HUES6 (cell line): ENCODE results near the gene VAV2.
A peak's percentile ranks its signal among the peaks of the same experiment; 100 is the strongest.

Experiments
- H3K27ac ChIP-seq: 2 replicates; pipeline ENCODE4 v1.7.0; 2013; ENCODE audit warnings: low read depth, mild to moderate bottlenecking, low read length, inconsistent platforms
- H3K27me3 ChIP-seq: 2 replicates; pipeline ENCODE4 v1.6.1; 2013; ENCODE audit warnings: low read length; ENCODE audit not compliant: control insufficient read depth, insufficient read depth
- H3K36me3 ChIP-seq: 2 replicates; pipeline ENCODE4 v1.6.1; 2013; ENCODE audit warnings: low read length; ENCODE audit not compliant: control insufficient read depth, insufficient read depth
- H3K4me1 ChIP-seq: 2 replicates; pipeline ENCODE4 v1.6.1; 2013; ENCODE audit warnings: low read length; ENCODE audit not compliant: control insufficient read depth, insufficient read depth
- H3K4me3 ChIP-seq: 2 replicates; pipeline ENCODE4 v1.5.1; 2013; ENCODE audit warnings: low read depth, low read length
- H3K9ac ChIP-seq: one replicate; pipeline ENCODE4 v1.6.1; 2013; ENCODE audit warnings: mild to moderate bottlenecking, low read length
- H3K9me3 ChIP-seq: 2 replicates; pipeline ENCODE4 v1.6.1; 2013; ENCODE audit warnings: low read depth, low read length; ENCODE audit not compliant: control insufficient read depth, insufficient read depth

VAV2 gene

GRCh38 chr9:133946840-133947486, 45.2 kb downstream of the VAV2 start:
- no peaks in the 10 kb centered on the region for H3K27me3 ChIP-seq
- H3K9me3 ChIP-seq = no peaks in the 10 kb centered on the region
- H3K36me3 ChIP-seq = peaks cover 19% of the 10 kb centered on the region; the same call in 1 of the 2 replicates
- H3K9ac ChIP-seq = no peak overlapping the region
- H3K27ac ChIP-seq = no peak overlapping the region
- H3K4me1 ChIP-seq = peaks cover 19% of the 10 kb centered on the region
- H3K4me3 ChIP-seq = no peak overlapping the region

DNA sequence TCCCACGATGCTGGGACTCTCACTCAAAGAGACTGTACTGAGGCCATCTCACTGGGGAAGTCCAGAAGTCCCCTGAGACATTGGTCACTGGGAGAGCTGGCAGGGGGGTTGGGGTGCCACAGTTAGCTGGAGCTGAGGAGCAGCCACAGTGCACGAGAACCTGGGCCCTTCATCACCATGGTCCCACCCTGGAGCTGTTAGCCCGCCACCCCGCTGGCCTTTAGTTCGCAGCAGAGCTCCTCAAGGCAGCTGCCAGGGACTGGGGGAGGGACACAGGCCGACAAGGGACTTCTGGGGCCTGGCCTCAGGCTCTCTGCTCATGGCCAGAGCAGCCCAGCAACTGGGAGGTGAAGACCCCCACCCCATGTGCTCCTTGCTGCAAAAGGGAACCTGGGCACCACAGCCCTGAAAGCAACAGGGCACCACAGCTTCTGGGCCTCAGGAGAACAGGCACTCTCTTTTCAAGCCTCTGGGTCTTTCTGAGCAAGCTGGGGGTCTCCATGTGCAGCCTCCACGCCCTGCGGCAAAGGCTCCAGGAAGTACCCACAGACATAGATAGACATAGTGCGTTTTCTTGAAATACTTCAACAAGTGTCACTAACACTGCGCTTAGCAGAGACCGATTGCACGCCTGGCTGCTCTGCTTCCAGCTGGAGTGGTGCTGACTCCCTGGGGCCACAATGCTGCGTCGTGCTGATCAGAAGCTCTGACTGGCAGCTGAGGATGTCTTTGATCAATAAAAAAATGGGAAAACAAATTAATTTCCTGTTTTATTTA, 46.0 kb downstream of the VAV2 start:
- Histone ChIP-seq H3K9me3 (no peaks in the 10 kb centered on the region), H3K27me3 (no peaks in the 10 kb centered on the region), H3K9ac (no peak overlapping the region), H3K4me1 (peaks cover 19% of the 10 kb centered on the region), H3K36me3 (peaks cover 17% of the 10 kb centered on the region; the same call in 1 of the 2 replicates), H3K4me3 (no peak overlapping the region), H3K27ac (no peak overlapping the region)

- Histone ChIP-seq H3K9ac (no peak overlapping the region), H3K4me3 (no peak overlapping the region), H3K27me3 (no peaks in the 10 kb centered on the region), H3K27ac (no peak overlapping the region), H3K9me3 (no peaks in the 10 kb centered on the region), H3K4me1 (peaks cover 17% of the 10 kb centered on the region), H3K36me3 (0 out of 2 replicates have a peak, but pooled peaks cover 17% of the 10 kb centered on the region)
These were observed 46.7 kb downstream of the VAV2 start for GRCh38 chr9:133945314-133945975.

DNA sequence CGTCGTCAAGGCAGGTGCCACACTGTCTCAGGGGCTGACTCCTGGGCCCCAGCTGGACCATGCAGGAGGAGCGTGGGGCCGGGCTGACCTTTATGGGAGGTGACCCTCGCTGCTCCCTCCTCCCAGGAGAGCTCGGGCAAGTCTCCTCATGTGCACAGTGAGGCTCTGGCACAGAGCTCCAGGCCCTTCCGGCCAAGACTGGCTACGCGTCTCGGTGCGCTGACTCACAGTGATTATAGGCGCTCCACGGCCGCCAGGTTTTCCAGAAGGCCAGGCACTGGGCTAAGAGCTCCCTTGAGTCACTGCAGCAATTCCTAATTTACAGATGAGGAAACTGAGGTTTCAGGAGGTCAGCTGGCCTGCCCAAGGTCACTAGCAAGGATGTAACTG, 47.4 kb downstream of the VAV2 start:
- H3K27me3 ChIP-seq = no peaks in the 10 kb centered on the region
- H3K9ac ChIP-seq = no peak overlapping the region
- peaks cover 11% of the 10 kb centered on the region; the same call in 1 of the 2 replicates for H3K4me1 ChIP-seq
- no peak overlapping the region for H3K4me3 ChIP-seq
- no peak overlapping the region for H3K27ac ChIP-seq
- 0 out of 2 replicates have a peak, but pooled peaks cover 17% of the 10 kb centered on the region for H3K36me3 ChIP-seq
- H3K9me3 ChIP-seq = no peaks in the 10 kb centered on the region

DNA sequence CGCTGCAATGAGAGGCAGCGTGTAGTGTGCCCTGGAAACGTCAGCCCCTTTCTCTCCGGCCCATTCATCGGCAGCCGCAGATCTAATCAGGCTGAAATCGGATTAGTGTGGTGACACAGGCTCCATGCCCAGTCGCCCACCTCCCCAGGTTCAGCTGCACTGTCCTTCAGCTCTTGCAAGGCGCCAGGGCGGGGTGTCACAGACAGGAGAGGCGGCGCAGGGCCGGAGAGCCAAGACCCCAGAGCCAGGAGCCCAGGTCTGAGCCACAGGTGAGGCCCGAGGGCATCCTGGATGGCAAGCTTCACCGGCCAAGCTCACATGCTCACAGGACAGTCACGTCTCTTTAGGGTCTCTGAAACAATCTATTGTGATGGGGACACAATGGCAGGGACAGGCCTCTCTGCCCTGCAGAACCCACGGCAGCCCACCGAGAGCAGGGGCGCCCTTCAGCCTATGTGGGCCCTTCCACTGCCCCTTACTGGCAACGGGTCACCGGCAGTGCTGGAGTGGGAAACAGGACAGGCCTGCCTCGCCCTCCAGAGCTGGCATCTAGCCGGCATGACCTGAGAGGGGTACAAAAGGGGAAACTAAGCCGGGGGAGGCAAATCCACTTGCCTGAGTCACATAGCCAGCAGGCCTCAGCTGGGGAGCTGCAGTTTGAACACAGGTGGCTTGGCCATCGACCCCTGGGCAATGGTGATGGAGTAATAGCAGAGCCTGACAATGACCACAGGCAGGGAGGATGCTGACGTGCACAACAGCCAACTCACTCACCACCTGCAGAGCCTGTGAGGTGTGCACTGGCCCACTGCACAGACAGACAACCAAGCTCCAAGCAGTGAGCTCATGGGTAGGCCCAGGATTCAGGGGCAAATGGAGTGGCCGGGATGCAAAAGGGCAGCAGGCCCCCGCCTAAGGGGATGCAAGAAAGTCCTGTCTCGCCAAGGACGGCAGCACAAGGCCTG, 48.1 kb downstream of the VAV2 start:
- no peaks in the 10 kb centered on the region for H3K27me3 ChIP-seq
- H3K9ac ChIP-seq = no peak overlapping the region
- H3K4me1 ChIP-seq = peaks cover 12% of the 10 kb centered on the region; the same call in 1 of the 2 replicates
- H3K4me3 ChIP-seq = no peak overlapping the region
- no peak overlapping the region for H3K27ac ChIP-seq
- H3K9me3 ChIP-seq = no peaks in the 10 kb centered on the region
- H3K36me3 ChIP-seq = 0 out of 2 replicates have a peak, but pooled peaks cover 17% of the 10 kb centered on the region

DNA sequence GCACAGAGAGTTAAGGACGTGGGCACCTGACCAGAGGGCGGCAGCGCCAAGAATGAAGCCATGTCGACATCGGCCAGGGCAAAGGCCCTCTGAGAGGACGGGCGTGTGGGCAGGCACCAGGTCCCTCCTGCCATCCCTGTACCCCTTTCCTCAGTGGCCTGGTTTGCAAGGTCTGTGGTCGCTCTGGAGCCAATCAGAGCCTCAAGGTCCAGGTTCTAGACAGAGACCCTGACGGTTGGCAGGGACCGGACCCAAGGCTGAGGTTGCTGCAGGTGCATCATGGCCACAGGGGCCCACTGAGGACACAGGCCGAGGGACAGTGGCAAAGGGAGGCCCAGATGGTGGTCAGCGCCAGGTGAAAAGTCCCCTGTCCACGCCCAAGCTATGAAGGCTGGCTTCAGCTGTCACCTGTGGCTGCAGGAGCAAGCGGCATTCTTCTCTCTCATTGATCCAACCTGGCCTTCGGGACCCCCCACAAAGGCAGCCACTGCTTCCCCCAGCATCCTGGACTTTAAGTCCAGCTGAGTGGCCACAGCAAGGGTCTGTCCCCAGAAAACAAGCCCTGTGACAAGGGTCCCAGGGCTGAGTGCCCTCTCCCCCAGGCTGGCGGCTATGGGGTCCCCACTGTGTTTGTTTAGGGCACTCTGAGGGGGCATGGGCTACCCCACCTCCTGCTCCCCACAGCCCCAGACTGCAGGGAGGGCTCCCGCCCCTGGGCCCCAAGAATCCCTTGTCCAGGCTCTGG, 48.9 kb downstream of the VAV2 start:
- no peak overlapping the region for H3K4me3 ChIP-seq
- H3K4me1 ChIP-seq = peaks cover 4% of the 10 kb centered on the region; the same call in 1 of the 2 replicates
- peaks cover 20% of the 10 kb centered on the region; the same call in 1 of the 2 replicates for H3K36me3 ChIP-seq
- H3K9me3 ChIP-seq = no peaks in the 10 kb centered on the region
- no peak overlapping the region for H3K27ac ChIP-seq
- no peak overlapping the region for H3K9ac ChIP-seq
- H3K27me3 ChIP-seq = no peaks in the 10 kb centered on the region

DNA sequence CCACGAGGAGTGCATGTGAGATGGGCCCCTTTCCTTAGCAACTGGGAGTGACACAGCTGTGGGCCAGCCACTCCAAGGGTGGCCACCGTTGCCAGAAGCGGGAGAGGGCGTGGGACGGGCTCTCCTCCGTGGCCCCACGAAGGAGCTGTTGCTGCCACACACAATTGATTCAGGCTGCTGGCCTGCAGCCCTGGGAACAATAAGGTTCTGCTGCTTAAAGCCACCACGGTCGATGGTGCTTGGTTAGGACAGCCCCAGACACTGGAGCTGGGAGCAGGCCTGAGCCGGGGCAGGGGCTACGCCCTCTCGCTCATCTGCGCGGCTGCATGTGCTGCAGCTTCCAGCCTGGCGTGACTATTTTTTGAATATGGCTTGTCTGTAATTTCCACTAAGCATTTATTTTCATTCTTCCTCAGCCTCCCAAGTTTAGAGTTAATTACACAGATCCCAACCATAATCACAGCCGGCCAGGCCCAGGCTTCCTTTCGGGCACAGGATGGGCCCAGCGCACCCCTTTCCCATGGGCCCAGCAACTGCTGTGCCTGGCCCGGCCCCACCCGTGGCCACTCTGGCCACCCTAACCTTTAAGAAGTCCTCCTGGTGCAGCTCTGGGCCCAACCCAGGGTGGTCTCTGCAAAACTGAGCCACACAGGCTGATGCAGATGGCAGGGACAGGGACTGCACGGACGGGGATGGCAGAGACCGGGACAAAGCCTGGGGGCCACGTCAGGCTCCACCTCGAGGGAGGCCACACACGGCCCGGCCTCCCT, 49.7 kb downstream of the VAV2 start:
- Histone ChIP-seq H3K4me3 (no peak overlapping the region), H3K4me1 (peaks cover 3% of the 10 kb centered on the region; the same call in 1 of the 2 replicates), H3K27ac (0 out of 2 replicates have a peak overlapping the region, but pooled peaks have one; percentile 48), H3K27me3 (no peaks in the 10 kb centered on the region), H3K9ac (no peak overlapping the region), H3K36me3 (peaks cover 27% of the 10 kb centered on the region), H3K9me3 (no peaks in the 10 kb centered on the region)

GRCh38 chr9:133939845-133940244, 52.3 kb downstream of the VAV2 start:
- Histone ChIP-seq H3K9me3 (no peaks in the 10 kb centered on the region), H3K4me3 (no peak overlapping the region), H3K36me3 (peaks cover 31% of the 10 kb centered on the region), H3K9ac (no peak overlapping the region), H3K4me1 (peaks cover 10% of the 10 kb centered on the region; the same call in 1 of the 2 replicates), H3K27ac (no peak overlapping the region), H3K27me3 (no peaks in the 10 kb centered on the region)

DNA sequence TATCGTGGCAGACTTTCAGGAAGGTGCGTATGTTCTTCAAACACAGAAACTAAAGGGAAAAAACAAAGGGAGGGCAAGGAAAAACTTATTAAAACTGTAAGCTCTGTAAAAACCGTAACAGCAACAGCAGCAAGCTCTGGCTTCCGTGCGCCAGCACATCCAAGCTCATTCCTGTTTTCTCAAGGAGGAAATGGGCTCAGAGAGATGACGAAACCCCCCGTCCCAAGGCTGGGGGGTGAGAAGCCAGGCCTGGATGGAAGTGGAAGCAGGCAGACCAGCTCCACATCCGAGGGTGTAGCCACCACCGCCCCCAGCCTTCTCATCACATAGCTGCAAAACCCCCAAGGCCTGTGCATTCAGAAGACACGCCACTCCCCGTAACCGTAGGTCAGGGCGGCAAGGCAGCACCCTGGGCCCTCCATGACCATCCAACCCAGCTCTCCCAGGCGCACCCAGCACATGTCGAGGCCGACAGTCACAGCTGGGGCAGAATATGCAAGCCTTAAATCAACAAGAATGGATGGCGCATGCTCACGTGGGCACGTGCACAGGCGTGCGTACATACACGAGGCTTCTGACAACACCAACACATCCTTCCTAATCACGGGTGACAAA, 52.8 kb downstream of the VAV2 start:
- H3K27ac ChIP-seq = no peak overlapping the region
- no peaks in the 10 kb centered on the region for H3K9me3 ChIP-seq

More for the DNA sequence above, 52.8 kb downstream of the VAV2 start:
- Histone ChIP-seq H3K36me3 (peaks cover 28% of the 10 kb centered on the region), H3K27me3 (no peaks in the 10 kb centered on the region), H3K4me1 (peaks cover 10% of the 10 kb centered on the region; the same call in 1 of the 2 replicates), H3K4me3 (no peak overlapping the region), H3K9ac (no peak overlapping the region)
